GM21390 (cell line): ENCODE measurements around the gene CAMKK1.
"Not testable (repeated sequence)": the region's sequence is repeated elsewhere in the genome, so short reads cannot be mapped to it uniquely, and the experiment has no call there.

Experiments used
- ATAC-seq: cut with Tn5 transposase; IDR thresholded peaks from one replicate; pipeline ENCODE4 v1.9.1; 2021; ENCODE audit not compliant: unreplicated experiment

Gene CAMKK1

GRCh38 chr17:3847165-3847670 is 45.6 kb downstream of the CAMKK1 start:
- ATAC-seq = no peak

GRCh38 chr17:3846437-3847164 is 46.3 kb downstream of the CAMKK1 start:
- no peak for ATAC-seq

- peak; percentile 86 for ATAC-seq
Measured at GRCh38 chr17:3845621-3846436, 47.0 kb downstream of the CAMKK1 start, which contains the start of gene NCBP3. TSS of gene NCBP3 (minus strand) at chr17:3846246. CDS start at chr17:3846223, 23 bp downstream.

- ATAC-seq = no peak
Measured at GRCh38 chr17:3845291-3845620, 47.6 kb downstream of the CAMKK1 start.

GRCh38 chr17:3844556-3844955 is 48.3 kb downstream of the CAMKK1 start:
- not testable (repeated sequence) for ATAC-seq

- no peak for ATAC-seq
Measured at GRCh38 chr17:3843935-3844516, 48.8 kb downstream of the CAMKK1 start.

GRCh38 chr17:3838206-3838605 is 54.6 kb downstream of the CAMKK1 start:
- no peak for ATAC-seq

GRCh38 chr17:3836551-3836950 is 56.3 kb downstream of the CAMKK1 start:
- ATAC-seq = no peak

GRCh38 chr17:3835410-3836229 is 57.2 kb downstream of the CAMKK1 start:
- ATAC-seq = no peak

- ATAC-seq = no peak
Measured at GRCh38 chr17:3834811-3835210, 58.0 kb downstream of the CAMKK1 start.

GRCh38 chr17:3828852-3829232 is 64.0 kb downstream of the CAMKK1 start:
- ATAC-seq = no peak

GRCh38 chr17:3828151-3828851 is 64.6 kb downstream of the CAMKK1 start:
- ATAC-seq = no peak

GRCh38 chr17:3827124-3827773 is 65.6 kb downstream of the CAMKK1 start:
- ATAC-seq = no peak

GRCh38 chr17:3826191-3826590 is 66.7 kb downstream of the CAMKK1 start:
- no peak for ATAC-seq

- ATAC-seq = no peak
Measured at GRCh38 chr17:3821101-3821500, 71.8 kb downstream of the CAMKK1 start.

GRCh38 chr17:3818786-3819185 is 74.1 kb downstream of the CAMKK1 start:
- ATAC-seq = no peak

- ATAC-seq = no peak
Measured at GRCh38 chr17:3817851-3818605, 74.8 kb downstream of the CAMKK1 start.

GRCh38 chr17:3815925-3816324 is 76.9 kb downstream of the CAMKK1 start:
- no peak for ATAC-seq

GRCh38 chr17:3815122-3815521 is 77.7 kb downstream of the CAMKK1 start:
- no peak for ATAC-seq
